Calu3 (cell line): ENCODE measurements around the gene IL22. TPM values are rescaled to one million over a fixed set of nuclear protein-coding genes. Genes with fewer than 3 reads are reported as not detected.

Experiments
- BruUV-seq: library from RNA; stranded (reverse); fragments of 400-500 nt; replicated peaks from 2 replicates; lab custom pipeline; 2021; lab: Mats Ljungman, UMichigan
- CTCF ChIA-PET: fragments of 300-600 bp; sonication (Branson Sonifier 250); formaldehyde crosslinking; loops from one replicate; lab custom pipeline; 2022; ENCODE audit warnings: antibody characterized with exemption; lab: Charles Lee
- DNase-seq: peaks from one replicate; pipeline ENCODE4 v3.0.0; 2022
- H3K27ac Mint-ChIP-seq: one replicate; pipeline ENCODE4 v1.8.0; 2022; ENCODE audit warnings: mixed read lengths; ENCODE audit not compliant: unreplicated experiment
- H3K27me3 Mint-ChIP-seq: one replicate; pipeline ENCODE4 v1.8.0; 2022; ENCODE audit warnings: mixed read lengths; ENCODE audit not compliant: unreplicated experiment
- H3K36me3 Mint-ChIP-seq: one replicate; pipeline ENCODE4 v1.8.0; 2022; ENCODE audit warnings: mild to moderate bottlenecking, moderate library complexity, mixed read lengths; ENCODE audit not compliant: insufficient read depth, unreplicated experiment
- H3K4me1 Mint-ChIP-seq: one replicate; pipeline ENCODE4 v1.8.0; 2022; ENCODE audit warnings: mild to moderate bottlenecking, low read depth, mixed read lengths; ENCODE audit not compliant: unreplicated experiment
- H3K4me3 Mint-ChIP-seq: one replicate; pipeline ENCODE4 v1.8.0; 2022; ENCODE audit warnings: mild to moderate bottlenecking, low read depth, moderate library complexity, mixed read lengths; ENCODE audit not compliant: unreplicated experiment
- H3K9me3 Mint-ChIP-seq: one replicate; pipeline ENCODE4 v1.8.0; 2022; ENCODE audit warnings: low read depth, mixed read lengths; ENCODE audit not compliant: unreplicated experiment
- CTCF ChIP-seq: fragments of 200-600 bp; IDR thresholded peaks from one replicate; pipeline ENCODE4 v1.8.0; 2022; ENCODE audit warnings: antibody characterized with exemption; ENCODE audit not compliant: unreplicated experiment
- intact Hi-C: fragments of 100-400 bp; cut with micrococcal nuclease; formaldehyde crosslinking; loops from one replicate; pipeline ENCODE4 v1.10.0; 2022; ENCODE audit not compliant: unreplicated experiment
- total RNA-seq: library from RNA; stranded (reverse); gene quantifications from 2 replicates; pipeline ENCODE4 v1.2.3, GENCODE V29; 2022

Gene IL22
- total RNA-seq, 1 experiment from 2014 or later: not detected

GRCh38 chr12:68247785-68248184, 5.6 kb downstream of the IL22 start:
- H3K27me3 Mint-ChIP-seq: peaks cover 68% of the 10 kb centered on the region
- H3K36me3 Mint-ChIP-seq: no peaks in the 10 kb centered on the region
- H3K4me3 Mint-ChIP-seq: no peak overlapping the region
- H3K27ac Mint-ChIP-seq: no peak overlapping the region
- no TSS peak for BruUV-seq
- H3K9me3 Mint-ChIP-seq: peaks cover 8% of the 10 kb centered on the region
- no peak for TF ChIP-seq CTCF
- no peak for DNase-seq
- H3K4me1 Mint-ChIP-seq: no peaks in the 10 kb centered on the region
- intact Hi-C loops: no loop called here
- CTCF ChIA-PET: no interaction called here

GRCh38 chr12:68246350-68246749, 7.1 kb downstream of the IL22 start:
- Mint-ChIP-seq H3K27ac (no peak overlapping the region), H3K27me3 (peaks cover 54% of the 10 kb centered on the region), H3K4me1 (no peaks in the 10 kb centered on the region), H3K4me3 (no peak overlapping the region), H3K9me3 (peaks cover 8% of the 10 kb centered on the region), H3K36me3 (no peaks in the 10 kb centered on the region)
- no peak for DNase-seq
- CTCF ChIA-PET: no interaction called here
- intact Hi-C loops: no loop called here
- no peak for TF ChIP-seq CTCF
- BruUV-seq: no TSS peak

GRCh38 chr12:68245180-68246021, 8.0 kb downstream of the IL22 start:
- intact Hi-C loops: no loop called here
- Mint-ChIP-seq H3K36me3 (no peaks in the 10 kb centered on the region), H3K4me3 (no peak overlapping the region), H3K9me3 (peaks cover 8% of the 10 kb centered on the region), H3K4me1 (peaks cover 5% of the 10 kb centered on the region), H3K27ac (no peak overlapping the region), H3K27me3 (peaks cover 45% of the 10 kb centered on the region)
- CTCF ChIA-PET: interaction anchor here (0.8 kb wide), 1 partner anchor 73 kb away, joined by 3 read pairs; no protein-coding TSS in a partner anchor
- no peak for TF ChIP-seq CTCF
- no TSS peak for BruUV-seq
- no peak for DNase-seq

GRCh38 chr12:68242777-68243176, 10.6 kb downstream of the IL22 start:
- intact Hi-C loops: no loop called here
- BruUV-seq: no TSS peak
- Mint-ChIP-seq H3K27me3 (peaks cover 23% of the 10 kb centered on the region), H3K27ac (no peak overlapping the region), H3K9me3 (peaks cover 10% of the 10 kb centered on the region), H3K4me3 (no peak overlapping the region), H3K36me3 (no peaks in the 10 kb centered on the region), H3K4me1 (peaks cover 18% of the 10 kb centered on the region)
- CTCF ChIA-PET: no interaction called here
- TF ChIP-seq CTCF: no peak
- DNase-seq: no peak
